KMS-11 (cell line): Measurements from ENCODE around the gene GALNT17.

Experiments used
- H2AFZ ChIP-seq: fragments of 200-600 bp; sonication (generic); 2 replicates; pipeline ENCODE4 v1.6.1; 2016; ENCODE audit warnings: antibody characterized with exemption, mixed run types, low read depth
- H3K27ac ChIP-seq: fragments of 200-600 bp; sonication (generic); 2 replicates; pipeline ENCODE4 v1.6.1; 2016; ENCODE audit warnings: mild to moderate bottlenecking, mixed run types
- H3K27me3 ChIP-seq: fragments of 200-600 bp; sonication (generic); 2 replicates; pipeline ENCODE4 v1.6.1; 2017; ENCODE audit warnings: mild to moderate bottlenecking, low read depth, mixed run types, moderate library complexity; ENCODE audit not compliant: insufficient read depth
- H3K36me3 ChIP-seq: fragments of 200-600 bp; sonication (generic); 2 replicates; pipeline ENCODE4 v1.6.1; 2017; ENCODE audit warnings: mild to moderate bottlenecking, mixed run types; ENCODE audit not compliant: insufficient read depth
- H3K4me1 ChIP-seq: fragments of 200-600 bp; sonication (generic); 2 replicates; pipeline ENCODE4 v1.6.1; 2016; ENCODE audit warnings: mild to moderate bottlenecking, low read depth, mixed run types; ENCODE audit not compliant: poor library complexity, severe bottlenecking
- H3K4me2 ChIP-seq: fragments of 200-600 bp; sonication (generic); 2 replicates; pipeline ENCODE4 v1.7.0; 2016; ENCODE audit warnings: mild to moderate bottlenecking, mixed run types
- H3K4me3 ChIP-seq: fragments of 200-600 bp; sonication (generic); IDR thresholded peaks from 2 replicates; pipeline ENCODE4 v1.6.1; 2017; ENCODE audit warnings: low read depth, low read length, mixed read lengths; ENCODE audit not compliant: insufficient read depth
- H3K79me2 ChIP-seq: fragments of 200-600 bp; sonication (generic); 2 replicates; pipeline ENCODE4 v1.6.1; 2016; ENCODE audit warnings: low read depth, mixed run types; ENCODE audit not compliant: insufficient read depth
- H3K9ac ChIP-seq: fragments of 200-600 bp; sonication (generic); 2 replicates; pipeline ENCODE4 v1.6.1; 2016; ENCODE audit warnings: mild to moderate bottlenecking, mixed run types
- H4K20me1 ChIP-seq: fragments of 200-600 bp; sonication (generic); 2 replicates; pipeline ENCODE4 v1.6.1; 2016; ENCODE audit warnings: mild to moderate bottlenecking, mixed run types; ENCODE audit not compliant: insufficient read depth
- TF ChIP-seq, protein P1 (sequence below): fragments of 200-600 bp; sonication (generic); conservative IDR thresholded peaks from 2 replicates; pipeline ENCODE4 v1.6.1; 2017; ENCODE audit warnings: low read depth, mild to moderate bottlenecking, antibody characterized with exemption, low read length, moderate library complexity, mixed read lengths

GALNT17 gene

GRCh38 chr7:71339924-71340323, 208.0 kb downstream of the GALNT17 start:
- TF ChIP-seq, protein P1, sequence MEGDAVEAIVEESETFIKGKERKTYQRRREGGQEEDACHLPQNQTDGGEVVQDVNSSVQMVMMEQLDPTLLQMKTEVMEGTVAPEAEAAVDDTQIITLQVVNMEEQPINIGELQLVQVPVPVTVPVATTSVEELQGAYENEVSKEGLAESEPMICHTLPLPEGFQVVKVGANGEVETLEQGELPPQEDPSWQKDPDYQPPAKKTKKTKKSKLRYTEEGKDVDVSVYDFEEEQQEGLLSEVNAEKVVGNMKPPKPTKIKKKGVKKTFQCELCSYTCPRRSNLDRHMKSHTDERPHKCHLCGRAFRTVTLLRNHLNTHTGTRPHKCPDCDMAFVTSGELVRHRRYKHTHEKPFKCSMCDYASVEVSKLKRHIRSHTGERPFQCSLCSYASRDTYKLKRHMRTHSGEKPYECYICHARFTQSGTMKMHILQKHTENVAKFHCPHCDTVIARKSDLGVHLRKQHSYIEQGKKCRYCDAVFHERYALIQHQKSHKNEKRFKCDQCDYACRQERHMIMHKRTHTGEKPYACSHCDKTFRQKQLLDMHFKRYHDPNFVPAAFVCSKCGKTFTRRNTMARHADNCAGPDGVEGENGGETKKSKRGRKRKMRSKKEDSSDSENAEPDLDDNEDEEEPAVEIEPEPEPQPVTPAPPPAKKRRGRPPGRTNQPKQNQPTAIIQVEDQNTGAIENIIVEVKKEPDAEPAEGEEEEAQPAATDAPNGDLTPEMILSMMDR = no peak
- no peak overlapping the region for H2AFZ ChIP-seq
- no peaks in the 10 kb centered on the region for H3K27me3 ChIP-seq
- no peaks in the 10 kb centered on the region for H3K36me3 ChIP-seq
- no peaks in the 10 kb centered on the region for H4K20me1 ChIP-seq
- no peak overlapping the region for H3K4me3 ChIP-seq
- H3K4me1 ChIP-seq = no peaks in the 10 kb centered on the region
- H3K27ac ChIP-seq = no peak overlapping the region
- no peaks in the 10 kb centered on the region for H3K79me2 ChIP-seq
- no peak overlapping the region for H3K9ac ChIP-seq
- no peak overlapping the region for H3K4me2 ChIP-seq

GRCh38 chr7:71342202-71342601, 210.3 kb downstream of the GALNT17 start:
- Histone ChIP-seq H3K4me2 (no peak overlapping the region), H3K4me1 (no peaks in the 10 kb centered on the region), H3K36me3 (no peaks in the 10 kb centered on the region), H4K20me1 (no peaks in the 10 kb centered on the region), H3K9ac (no peak overlapping the region), H2AFZ (no peak overlapping the region), H3K27ac (no peak overlapping the region), H3K27me3 (no peaks in the 10 kb centered on the region), H3K4me3 (no peak overlapping the region), H3K79me2 (no peaks in the 10 kb centered on the region)
- TF ChIP-seq, protein P1 = no peak

DNA sequence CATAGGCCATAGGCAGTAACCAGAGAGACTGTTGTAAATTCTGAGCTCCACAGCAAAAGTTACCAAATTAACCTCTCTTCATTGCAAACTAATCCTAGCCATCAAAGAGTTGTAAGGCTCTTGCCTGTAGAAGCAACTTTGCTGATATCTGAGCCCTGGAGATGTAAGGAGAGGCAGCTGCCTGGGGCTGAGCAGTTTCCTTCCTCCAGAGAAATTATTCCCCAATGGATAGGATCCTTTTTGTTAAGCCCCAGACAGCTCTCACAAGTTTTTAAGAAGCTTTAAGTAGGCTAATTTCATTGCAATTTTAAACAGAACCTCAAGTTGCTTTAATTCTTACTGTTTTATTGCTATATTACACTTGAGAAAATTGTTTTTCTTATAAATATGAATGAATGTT, 211.1 kb downstream of the GALNT17 start:
- Histone ChIP-seq H4K20me1 (no peaks in the 10 kb centered on the region), H3K27me3 (no peaks in the 10 kb centered on the region), H3K4me2 (no peak overlapping the region), H3K4me1 (no peaks in the 10 kb centered on the region), H3K4me3 (no peak overlapping the region), H3K36me3 (no peaks in the 10 kb centered on the region), H3K9ac (no peak overlapping the region), H3K27ac (no peak overlapping the region), H2AFZ (no peak overlapping the region), H3K79me2 (no peaks in the 10 kb centered on the region)
- TF ChIP-seq, protein P1 = no peak

DNA sequence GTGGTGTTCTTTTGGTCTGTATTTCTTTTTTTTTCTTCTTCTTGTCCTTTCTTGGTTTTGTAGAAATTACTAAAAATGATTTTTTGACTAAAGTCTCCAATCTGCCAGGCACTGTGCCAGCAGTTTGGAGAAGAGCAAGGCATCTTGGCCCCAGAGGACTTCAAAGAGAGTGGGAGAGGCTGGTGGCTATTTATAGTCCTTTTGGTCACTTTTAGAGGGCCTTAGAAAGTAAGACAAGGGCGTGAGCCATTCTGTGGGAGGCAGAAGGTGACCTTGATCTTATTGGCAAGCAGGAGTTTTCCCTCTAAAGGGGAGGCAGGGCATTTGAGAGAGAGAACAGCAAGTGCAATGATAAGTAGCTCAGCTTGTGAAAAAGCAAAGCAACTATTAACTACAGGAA, 211.9 kb downstream of the GALNT17 start:
- no peak overlapping the region for H3K27ac ChIP-seq
- no peaks in the 10 kb centered on the region for H3K36me3 ChIP-seq
- no peaks in the 10 kb centered on the region for H3K4me1 ChIP-seq
- no peak overlapping the region for H3K4me2 ChIP-seq
- H2AFZ ChIP-seq = no peak overlapping the region
- H3K27me3 ChIP-seq = no peaks in the 10 kb centered on the region
- H3K4me3 ChIP-seq = no peak overlapping the region
- TF ChIP-seq, protein P1 = no peak
- no peaks in the 10 kb centered on the region for H3K79me2 ChIP-seq
- H3K9ac ChIP-seq = no peak overlapping the region
- H4K20me1 ChIP-seq = no peaks in the 10 kb centered on the region
